ENCODE data around the gene SH3RF3.
"Not testable (repeated sequence)": the region's sequence is repeated elsewhere in the genome, so short reads cannot be mapped to it uniquely, and the experiment has no call there.

Gene SH3RF3

DNA sequence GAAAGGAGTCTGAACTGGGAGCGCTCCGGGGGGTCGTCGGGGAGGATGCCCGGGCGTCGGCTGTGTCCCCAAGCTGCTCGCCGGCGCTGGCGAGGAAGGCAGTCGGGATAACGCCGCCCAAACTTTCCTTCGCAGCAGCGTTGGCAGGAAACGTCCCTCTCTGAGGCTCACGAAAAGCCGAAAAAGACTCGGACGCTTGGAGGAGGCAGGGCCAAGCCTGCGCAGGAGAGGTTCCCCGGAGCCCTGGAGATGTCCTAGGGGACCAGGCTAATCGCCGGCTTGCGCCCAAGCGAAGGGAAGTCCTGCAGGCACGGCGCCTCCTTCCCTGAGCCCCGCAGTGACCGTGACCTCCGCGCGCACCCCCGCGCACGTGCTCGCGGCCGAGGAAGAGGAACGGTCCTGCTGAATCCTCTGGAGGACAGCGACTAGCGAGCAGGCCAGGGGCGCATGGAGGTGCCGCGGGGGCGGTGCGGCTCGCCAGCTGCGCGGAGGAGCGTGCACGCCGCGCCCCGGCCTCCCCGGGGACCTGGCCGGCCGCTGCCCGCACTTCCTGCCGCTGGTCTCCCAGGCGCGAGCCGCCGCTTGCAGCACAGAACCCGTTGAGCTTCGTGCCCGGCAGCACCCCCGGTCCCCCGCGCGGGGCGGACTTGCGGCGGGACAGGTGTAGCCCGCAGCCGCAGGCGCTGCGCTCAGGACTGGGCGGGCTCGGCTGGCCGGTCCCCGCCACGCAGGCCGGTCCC, at the start of gene SH3RF3:
Gene SH3RF3, plus strand, starts transcription at position 590 of the 740 bp plus-strand sequence.
- DNase-seq (ENCODE audit: low read depth in 2 of 2): no peak

DNA sequence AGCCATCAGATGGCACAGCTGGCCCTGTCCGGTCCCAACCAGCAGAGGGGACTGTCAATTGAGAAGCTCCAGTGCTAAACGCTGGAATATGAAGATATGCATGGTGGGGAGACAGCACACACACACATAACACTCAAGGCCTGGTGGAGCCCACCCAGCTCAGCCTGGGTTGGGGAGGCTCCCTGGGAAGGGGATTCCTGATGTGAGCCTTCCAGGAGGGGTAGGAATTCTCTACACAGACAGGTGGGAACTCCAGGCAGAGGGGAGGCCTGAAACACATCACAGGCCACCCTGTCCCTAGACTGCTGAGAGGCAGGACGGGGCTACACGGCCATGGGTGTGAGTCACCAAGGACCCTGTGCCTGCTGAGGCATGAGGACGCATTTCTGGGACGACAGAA, 49.4 kb upstream of the SH3RF3 start:
- DNase-seq (ENCODE audit: low read depth in 2 of 2): no peak

DNA sequence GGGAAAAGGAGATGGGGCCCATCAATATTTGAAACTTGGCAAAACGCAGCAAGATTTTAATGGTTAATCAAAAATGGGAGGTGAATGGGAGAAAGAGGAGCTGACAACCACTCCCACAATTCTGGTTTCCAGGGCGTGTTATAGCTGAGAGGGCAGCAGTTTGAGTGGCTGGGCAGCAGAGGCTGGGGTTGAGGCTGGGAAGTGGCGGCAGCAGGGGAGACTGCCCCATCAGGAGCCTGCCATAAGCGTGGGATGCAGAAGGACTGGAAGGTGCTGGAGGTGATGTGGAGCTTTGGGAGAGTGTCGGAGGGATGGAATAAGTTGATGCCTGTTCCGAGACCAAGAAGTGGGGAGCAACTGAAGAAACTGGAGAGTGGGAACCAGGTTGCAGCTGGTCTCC, 48.9 kb upstream of the SH3RF3 start:
- no peak for DNase-seq (ENCODE audit: low read depth in 2 of 2)

DNA sequence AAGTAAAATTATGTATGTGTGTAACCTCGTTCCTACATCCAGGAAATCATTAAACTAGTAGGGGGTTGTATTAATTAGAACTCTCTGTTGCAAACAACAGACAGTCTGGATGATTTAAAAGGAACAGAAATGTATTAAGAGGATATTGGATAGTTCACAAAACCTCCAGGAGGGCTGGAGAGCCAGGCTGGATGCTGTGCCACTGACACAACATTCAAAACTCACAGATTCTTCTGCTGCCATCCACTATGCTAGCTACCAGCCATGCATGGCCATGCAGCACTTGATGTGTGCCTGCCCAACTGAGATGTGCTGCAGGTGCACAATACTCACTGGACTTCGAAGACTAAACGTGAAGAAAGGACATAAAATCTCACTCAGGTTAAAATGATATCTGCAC, 48.2 kb upstream of the SH3RF3 start:
- no peak for DNase-seq (ENCODE audit: low read depth in 2 of 2)

DNA sequence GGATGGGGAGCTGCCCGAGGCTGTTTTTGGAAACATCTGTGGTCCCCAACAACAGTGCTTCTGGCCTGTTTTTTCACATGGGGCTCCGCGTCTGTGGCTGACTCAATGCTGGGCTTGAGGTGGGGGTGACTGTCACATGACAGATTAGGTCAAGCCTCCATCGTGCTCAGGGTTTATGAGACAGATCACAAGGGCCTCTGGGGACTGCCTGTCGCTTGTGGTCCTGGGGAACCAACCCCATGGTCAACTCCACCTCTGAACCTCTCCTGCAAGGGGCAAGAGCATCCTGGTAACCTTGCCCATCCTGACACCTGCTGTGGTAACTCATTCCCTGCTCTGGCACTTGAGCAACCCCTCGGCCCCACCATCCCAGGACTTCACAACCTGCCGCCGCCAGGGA, 47.6 kb upstream of the SH3RF3 start:
- no peak for DNase-seq (ENCODE audit: low read depth in 2 of 2)

DNA sequence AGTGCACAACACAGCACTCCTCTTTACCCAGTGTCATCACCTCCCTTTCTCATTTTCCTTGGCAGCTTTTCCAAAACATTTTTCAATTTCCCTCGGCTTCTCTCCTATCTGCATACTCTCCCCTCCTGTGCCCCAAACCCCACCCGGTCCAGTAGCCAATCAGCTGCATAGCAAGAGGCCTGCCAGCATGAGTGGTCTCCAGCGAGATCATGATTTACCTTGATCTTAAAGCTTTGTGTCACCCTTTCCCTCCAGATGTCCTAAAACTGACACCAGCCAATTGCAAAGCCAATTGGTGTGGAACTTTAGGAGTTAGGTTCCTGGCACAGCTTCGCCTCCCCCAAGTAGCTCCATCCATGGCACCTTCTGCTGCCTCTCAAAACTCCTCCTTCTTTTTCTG, 45.2 kb upstream of the SH3RF3 start:
- DNase-seq (ENCODE audit: low read depth in 2 of 2): no peak

DNA sequence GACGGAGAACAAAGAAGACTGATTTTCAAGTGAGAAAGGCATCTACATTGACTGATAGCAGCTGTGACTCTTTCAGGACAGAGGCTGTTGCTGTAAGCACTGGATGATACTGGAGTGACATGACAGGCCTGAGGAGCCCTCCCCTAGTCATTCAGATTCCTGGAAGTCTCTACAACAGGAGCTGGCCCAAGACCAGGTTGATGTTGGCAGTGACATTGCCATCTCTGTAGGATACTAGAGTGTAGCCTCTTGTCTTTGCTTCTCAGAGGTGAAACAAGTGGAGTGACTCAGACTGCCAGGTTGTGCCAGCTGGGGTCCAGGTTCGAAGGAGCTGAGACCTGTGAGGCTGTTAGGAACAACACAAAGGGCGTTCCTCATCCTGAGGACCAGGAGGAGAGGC, 44.7 kb upstream of the SH3RF3 start:
- no peak for DNase-seq (ENCODE audit: low read depth in 2 of 2)

DNA sequence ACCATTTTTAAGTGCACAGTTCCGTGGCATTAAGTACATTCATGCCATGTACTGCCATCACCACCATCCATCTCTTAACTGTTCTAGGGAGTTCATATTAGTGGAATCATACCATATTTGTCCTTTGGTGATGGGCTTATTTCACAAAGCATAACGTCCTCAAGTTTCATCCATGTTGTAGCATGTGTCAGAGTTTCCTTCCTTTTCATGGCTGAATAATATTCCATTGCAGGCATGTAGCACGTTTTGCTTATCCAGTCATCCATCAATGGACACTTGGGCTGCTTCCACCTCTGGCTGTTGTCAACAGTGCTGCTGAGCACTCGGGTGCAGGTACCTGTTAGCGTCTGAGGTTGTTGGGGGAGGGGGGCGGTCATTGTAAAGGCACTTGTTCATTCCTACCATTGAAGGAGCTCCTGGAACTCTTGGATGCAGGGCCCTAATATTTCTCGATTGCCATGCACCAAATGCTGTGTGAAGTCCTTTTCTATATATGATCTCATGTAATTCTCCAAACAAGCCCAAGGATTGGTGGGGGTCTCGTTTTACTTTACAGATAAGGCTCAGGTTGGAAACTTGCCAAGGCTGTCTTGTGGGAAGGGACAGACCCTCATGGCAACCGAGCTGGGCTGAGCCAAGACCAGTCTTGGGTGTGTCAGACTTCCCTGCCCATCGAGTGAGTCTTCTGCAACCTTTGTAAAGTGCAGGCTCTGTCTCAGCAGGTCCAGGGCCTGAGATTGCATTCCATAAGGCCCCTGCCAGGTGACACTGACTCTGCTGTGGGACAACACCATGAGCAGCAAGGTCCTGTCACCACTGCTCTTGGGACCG, 42.9 kb upstream of the SH3RF3 start:
- no peak for DNase-seq (ENCODE audit: low read depth in 2 of 2)

DNA sequence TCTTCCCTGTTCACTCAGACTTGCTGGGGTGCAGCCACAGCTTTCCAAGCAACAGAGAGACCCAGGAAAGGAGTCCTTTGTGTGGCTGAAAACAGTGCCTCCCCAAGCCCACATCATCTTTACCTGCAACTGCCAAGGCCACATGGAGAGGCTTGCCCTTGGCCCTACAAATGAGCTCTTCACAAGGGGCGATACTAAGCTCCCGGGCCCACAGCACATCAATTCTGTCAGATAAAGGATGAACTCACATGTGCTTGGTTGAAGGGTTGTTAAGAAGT, 42.3 kb upstream of the SH3RF3 start:
- DNase-seq (ENCODE audit: low read depth in 2 of 2): no peak

DNA sequence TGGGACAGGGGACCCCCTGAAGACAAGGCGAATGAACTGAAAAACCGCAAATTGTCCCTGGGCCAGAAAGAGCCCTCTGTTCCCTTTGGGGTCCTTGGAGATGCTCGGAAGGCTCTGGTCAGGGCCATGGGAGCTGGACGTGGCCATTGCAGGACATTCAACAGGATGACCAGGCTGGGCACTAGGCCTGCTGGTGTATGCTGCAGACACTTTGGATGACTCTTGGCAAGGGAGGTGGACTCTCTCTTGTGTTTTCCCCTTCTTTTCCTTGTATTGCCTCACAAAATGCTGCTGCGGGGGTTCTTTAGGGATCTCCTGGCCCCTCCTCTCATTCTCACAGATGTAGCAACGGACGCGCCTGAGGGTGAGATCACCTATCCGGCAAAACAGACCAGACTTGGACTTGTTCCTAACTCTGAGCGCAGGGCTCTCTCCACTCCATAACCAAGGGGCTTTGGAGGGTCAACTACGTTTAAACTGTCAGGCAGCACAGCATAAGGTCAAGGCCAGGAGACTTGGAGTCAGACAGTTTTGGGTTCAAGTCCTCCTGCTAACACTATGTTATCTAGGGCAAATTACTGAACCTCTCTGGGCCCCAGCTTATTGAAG, 41.8 kb upstream of the SH3RF3 start:
- no peak for DNase-seq (ENCODE audit: low read depth in 2 of 2)

DNA sequence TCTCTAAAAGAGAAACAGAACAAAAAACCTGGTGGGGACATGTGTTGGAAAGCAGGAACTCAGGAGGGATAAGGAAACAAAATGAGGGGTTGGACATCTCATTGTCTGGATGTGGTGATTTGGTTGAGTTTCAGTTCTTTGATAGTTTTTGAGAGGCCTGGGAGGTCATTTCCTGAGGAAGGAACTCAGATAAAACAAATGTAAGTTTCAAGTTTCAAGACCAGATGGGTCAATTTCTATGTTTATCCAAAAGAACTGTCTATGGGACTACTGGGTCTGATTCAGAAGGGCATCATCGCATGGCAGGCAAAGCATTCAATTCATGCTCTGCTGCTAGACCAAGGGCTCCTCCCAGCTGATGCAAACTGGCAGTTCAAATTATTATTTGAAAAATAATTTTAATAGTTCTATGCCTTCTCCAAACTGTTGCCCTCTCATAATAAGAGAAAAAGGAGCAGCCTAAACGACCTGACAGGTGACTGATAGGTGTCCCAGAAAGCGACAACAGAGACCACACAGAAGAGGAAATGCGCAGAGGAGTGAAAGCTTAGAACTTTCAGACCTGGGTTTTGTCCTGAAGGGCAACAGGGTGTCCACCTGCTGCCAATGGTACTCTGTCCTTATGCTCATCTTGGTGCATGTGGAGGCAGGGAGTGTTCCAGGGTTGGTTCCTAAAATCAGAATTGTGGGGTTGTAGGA, 39.3 kb upstream of the SH3RF3 start:
- no peak for DNase-seq (ENCODE audit: low read depth in 2 of 2)

DNA sequence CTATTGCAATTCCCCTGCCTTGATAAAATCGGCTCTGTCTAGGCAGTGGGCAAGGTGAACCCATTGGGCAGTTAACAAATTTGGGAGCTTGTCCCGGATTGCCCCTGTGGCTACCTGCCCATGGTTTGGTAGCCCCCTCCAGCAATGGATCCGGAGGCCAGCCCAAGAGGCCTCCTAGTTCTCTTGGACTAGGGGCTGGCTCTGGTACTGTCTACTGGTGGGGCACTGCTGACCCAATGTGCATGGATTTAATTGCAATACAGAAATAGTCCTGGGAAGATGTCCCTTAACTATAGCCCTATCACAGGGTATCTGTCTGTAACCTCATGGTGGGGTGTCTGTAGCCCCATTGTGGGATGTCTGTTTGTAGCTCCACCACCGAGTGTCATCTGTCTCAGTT, 37.5 kb upstream of the SH3RF3 start:
- no peak for DNase-seq (ENCODE audit: low read depth in 2 of 2)

DNA sequence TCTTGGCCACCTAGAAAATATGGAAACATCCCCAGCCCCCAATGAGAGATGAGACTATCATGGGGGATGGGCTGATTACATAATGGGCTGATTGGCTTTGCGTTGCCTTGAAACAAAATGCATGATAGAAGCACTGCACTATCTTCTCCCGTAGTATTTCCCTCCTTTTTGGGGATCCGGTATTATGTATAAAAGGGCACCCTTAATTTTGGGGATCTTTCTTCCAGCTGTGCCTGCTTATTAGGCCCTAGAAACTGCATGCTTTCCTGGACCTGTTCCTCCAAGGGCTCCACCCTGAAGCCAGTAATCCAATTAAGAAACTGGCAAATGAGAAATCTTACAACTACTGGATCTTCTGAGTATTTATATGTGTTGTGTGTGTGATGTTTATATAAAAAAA, 34.9 kb upstream of the SH3RF3 start:
- no peak for DNase-seq (ENCODE audit: low read depth in 2 of 2)

DNA sequence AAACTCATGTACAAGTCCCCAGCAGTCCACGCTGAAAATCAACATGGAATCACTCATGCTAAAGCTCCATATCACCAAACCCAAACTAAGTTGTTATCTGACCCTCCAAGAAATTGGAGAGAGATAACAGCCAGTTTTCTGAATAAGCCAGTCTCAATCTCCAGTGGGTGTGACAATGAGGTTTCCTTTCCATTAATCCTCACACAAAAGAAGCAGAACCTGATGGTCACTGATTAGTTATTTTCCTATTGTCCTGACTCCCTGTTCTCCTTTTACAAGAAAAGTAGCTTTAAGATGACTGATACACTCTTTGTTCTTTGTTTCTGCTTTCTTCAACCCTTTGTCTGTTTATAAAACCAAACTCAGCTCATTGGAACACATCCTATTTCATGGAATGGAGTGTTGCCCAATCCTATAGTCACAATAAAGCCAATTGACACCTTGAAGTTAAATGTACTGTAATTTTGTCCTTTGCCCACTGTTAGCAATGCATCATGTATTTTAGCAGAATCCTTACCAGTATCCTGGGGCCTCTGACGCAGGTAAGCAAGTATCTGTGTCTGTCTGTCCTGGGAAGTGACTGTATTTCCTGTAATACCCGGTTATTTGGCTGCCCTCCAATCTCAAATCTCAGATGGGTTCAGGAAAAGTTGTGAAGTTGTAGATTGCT, 30.6 kb upstream of the SH3RF3 start:
- no peak for DNase-seq (ENCODE audit: low read depth in 2 of 2)

DNA sequence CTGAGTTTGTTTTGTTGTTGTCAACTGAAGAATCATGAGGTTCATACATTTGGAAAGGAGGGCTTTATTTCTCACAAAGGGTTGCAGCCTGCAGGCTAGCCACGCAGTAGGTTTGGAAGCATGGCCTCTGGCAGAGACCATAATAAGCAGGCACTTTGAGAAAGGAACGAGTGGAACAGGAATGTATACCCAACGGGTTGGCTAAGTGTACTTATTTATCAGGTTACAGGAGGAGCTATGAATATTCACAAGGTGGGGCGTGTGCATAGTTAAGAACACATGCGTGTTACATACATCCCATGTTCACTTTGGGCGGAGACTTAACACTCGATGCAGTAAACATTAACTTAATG, 30.1 kb upstream of the SH3RF3 start:
- DNase-seq (ENCODE audit: low read depth in 2 of 2): no peak

DNA sequence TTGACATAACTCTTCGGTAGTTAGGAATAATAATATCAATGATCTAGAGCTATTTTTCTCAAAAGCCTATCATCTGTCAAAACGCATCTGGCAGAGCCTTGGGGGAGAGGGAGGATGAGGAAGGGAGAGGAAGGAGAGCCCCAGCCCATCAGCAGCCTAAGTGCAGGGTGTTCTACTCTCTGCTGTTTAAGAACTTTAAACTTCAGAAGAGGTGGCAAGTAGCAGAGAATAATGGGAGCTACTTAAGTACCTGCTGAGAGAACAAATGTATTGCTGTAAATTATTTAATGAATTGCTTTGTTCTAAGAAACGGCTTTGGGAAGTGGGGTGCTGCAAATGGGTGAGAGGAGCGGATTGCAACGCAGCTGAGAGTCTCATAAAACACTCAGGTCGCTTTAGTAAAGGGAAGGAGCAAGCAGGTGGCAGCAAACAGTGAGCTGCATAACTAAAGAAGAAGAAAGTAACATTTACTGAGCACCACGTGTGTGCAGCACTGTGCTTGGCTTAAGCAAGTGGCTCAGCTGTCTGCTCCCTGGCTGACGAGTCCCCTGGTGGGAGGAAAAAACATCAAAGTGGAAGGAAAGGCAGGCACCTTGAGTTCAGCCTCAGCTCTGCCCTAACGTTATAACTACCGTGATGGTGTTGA, 26.3 kb upstream of the SH3RF3 start:
- DNase-seq (ENCODE audit: low read depth in 2 of 2): no peak

DNA sequence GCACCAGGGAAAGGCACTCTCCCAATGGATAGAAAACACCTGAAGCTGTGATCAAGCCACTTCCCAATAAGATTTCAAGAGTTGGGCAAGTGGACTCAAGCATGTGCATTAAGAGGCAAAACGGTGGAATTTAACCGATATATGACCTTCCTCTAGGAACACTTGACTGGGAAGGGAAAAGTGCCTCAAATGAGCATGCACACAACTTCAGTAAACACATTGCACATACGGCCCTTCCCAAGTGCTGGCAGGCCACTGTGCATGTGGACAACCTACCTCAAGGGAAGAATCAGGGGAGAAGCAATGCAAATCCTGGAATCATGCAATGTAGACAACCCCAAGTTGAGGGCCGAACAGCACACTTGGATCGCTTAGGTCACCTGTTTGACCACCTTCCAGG, 23.9 kb upstream of the SH3RF3 start:
- no peak for DNase-seq (ENCODE audit: low read depth in 2 of 2)

DNA sequence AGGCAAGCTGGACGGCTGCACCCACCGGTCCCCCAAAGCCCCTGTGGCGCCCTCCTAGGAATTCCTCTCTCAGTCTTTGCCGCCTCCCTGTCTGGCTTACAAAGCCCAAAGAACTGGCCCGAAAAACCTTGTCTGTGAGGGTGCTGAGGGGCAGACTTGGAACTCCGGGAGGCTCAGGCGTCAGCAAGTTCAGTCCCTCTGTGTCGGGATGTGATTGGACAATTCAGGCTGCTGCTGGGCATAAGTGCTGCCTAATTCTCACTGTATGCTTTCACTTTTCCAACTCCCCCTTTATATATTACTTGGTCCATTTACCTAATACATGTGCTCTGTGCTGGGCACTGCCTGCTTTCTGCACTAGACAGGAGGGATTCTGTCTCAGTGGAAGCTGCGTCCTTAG, 20.3 kb upstream of the SH3RF3 start:
- DNase-seq (ENCODE audit: low read depth in 2 of 2): no peak

DNA sequence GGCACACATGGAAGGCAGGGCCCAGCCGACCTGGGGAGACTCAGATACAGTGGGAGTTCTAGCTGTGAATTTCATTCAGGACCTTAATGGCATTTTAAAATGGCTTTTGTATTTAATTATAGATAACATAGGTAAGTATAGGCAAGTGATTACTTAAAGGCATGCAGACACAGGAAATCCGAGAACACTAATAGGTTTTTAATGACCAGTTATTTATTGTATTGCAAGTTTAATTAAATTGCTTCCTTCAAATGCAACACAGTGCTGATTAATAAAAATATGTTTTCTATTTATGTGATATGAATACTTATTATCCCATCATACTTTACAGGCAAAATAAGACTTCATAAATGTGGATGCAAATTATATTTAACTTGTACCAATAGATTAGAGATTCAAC, 19.7 kb upstream of the SH3RF3 start:
- DNase-seq (ENCODE audit: low read depth in 2 of 2): no peak

DNA sequence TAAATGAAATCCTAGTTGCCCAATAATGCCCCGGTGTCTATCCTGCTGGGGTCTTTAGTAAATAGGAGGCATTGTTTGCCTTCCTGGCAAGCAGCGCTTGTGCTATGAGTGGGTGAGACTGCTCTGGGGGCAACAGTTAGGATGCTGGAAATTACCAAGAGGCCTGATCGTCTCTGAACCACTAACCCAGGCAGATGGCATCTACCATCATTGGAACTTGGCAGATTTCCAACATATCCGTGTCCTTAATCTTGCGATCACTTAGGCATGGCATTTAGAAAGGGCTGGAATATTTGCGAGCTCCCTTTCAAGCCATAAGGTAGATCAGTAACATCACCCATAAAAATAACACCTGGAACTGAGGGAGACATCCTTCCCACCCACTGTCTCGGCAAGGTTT, 18.8 kb upstream of the SH3RF3 start:
- DNase-seq (ENCODE audit: low read depth in 2 of 2): no peak

DNA sequence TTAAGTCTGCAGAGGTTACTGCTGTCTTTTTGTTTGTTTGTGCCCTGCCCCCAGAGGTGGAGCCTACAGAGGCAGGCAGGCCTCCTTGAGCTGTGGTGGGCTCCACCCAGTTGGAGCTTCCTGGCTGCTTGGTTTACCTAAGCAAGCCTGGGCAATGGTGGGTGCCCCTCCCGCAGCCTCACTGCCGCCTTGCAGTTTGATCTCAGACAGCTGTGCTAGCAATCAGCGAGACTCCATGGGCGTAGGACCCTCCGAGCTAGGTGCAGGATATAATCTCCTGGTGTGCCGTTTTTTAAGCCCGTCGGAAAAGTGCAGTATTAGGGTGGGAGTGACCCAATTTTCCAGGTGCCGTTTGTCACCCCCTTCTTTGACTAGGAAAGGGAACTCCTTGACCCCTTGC, 11.8 kb upstream of the SH3RF3 start:
- DNase-seq (ENCODE audit: low read depth in 2 of 2): not testable (repeated sequence)

DNA sequence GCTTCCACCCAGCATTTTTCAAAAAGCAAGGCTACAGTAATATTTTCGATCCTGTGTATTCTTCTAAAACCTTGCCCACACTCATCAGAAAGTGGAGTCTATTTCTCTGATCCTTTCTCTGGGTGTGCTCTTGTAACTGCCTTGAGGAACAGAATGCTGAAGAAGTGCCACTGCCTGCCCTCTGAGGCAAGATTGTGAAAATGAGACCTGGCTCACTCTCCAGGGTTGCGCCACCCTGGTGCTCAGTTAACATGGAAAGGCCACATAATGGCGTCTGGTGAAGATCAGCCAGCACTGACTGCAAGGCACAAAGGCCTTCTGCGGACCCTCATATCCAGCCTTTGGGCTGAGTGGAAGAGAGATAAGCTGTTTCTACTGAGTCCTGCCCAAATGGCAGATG, 11.2 kb upstream of the SH3RF3 start:
- no peak for DNase-seq (ENCODE audit: low read depth in 2 of 2)

Data from stimulated activated CD8-positive, alpha-beta memory T cell treated with anti-CD3 and anti-CD28 coated beads, Interleukin-7, amount 100 ng/mL, for 4 hours (primary cell).